H1 (cell line): Measurements from ENCODE around the gene PPARA. TPM values are rescaled to one million over a fixed set of nuclear protein-coding genes. Genes with fewer than 3 reads are reported as not detected.
A peak's percentile ranks its signal among the peaks of the same experiment; 100 is the strongest.

Experiments
- CTCF ChIA-PET: fragments of 300-600 bp; sonication (Branson Sonifier 250); formaldehyde crosslinking; loops from one replicate; lab custom pipeline; 2021; ENCODE audit not compliant: partially characterized antibody; lab: Charles Lee
- POLR2A ChIA-PET: fragments of 300-600 bp; sonication (Branson Sonifier 250); formaldehyde crosslinking; loops from one replicate; lab custom pipeline; 2021; ENCODE audit warnings: inconsistent platforms; ENCODE audit not compliant: partially characterized antibody; lab: Charles Lee
- DNase-seq, 2 experiments: peaks; one replicate each; pipeline versions ENCODE4 v3.0.0 to v3.0.0-alpha.2; 2010 to 2022; ENCODE audit warnings: low spot score in 2 of 2, low read depth in 1 of 2, mixed read lengths in 1 of 2
- FAIRE-seq: peaks from 2 replicates; lab custom pipeline; 2011; peaks lifted over from hg19 to GRCh38; lab: Jason Lieb, UNC
- H2AFZ ChIP-seq: 2 replicates; pipeline ENCODE4 v1.8.1; 2012; ENCODE audit warnings: low read length, inconsistent platforms
- H2AK5ac ChIP-seq: 2 replicates; pipeline ENCODE4 v1.6.1; 2013; ENCODE audit warnings: low read depth, low read length
- H2BK120ac ChIP-seq: replicated peaks from 2 replicates; pipeline ENCODE3; 2013; ENCODE audit warnings: low read depth, low read length, inconsistent platforms
- H2BK12ac ChIP-seq: 2 replicates; pipeline ENCODE4 v1.6.1; 2013; ENCODE audit warnings: low read depth, low read length
- H2BK15ac ChIP-seq: 2 replicates; pipeline ENCODE4 v1.6.1; 2013; ENCODE audit warnings: low read length
- H2BK20ac ChIP-seq: 2 replicates; pipeline ENCODE4 v1.6.1; 2013; ENCODE audit warnings: low read length
- H2BK5ac ChIP-seq: 2 replicates; pipeline ENCODE4 v1.6.1; 2013; ENCODE audit warnings: low read depth, low read length
- H3K14ac ChIP-seq: 2 replicates; pipeline ENCODE4 v1.6.1; 2013; ENCODE audit warnings: inconsistent platforms; ENCODE audit not compliant: insufficient read length
- H3K18ac ChIP-seq: 2 replicates; pipeline ENCODE4 v1.6.1; 2013; ENCODE audit warnings: low read length; ENCODE audit errors: extremely low read depth
- H3K23ac ChIP-seq: 2 replicates; pipeline ENCODE4 v1.6.1; 2013; ENCODE audit warnings: inconsistent platforms; ENCODE audit not compliant: insufficient read length
- H3K23me2 ChIP-seq: 2 replicates; pipeline ENCODE4 v1.6.1; 2013; ENCODE audit warnings: low read depth, low read length
- H3K27ac ChIP-seq: 2 replicates; pipeline ENCODE4 v1.6.1; 2011; ENCODE audit warnings: low read depth, low read length, inconsistent platforms
- H3K27me3 ChIP-seq, 4 experiments: replicated peaks in 1 of 4; 1 replicate in 1 of 4; 2 replicates in 3 of 4; pipeline versions ENCODE4 v1.6.1 to v1.8.1; 2011 to 2013; ENCODE audit warnings: low read length in 3 of 4, mild to moderate bottlenecking in 3 of 4, inconsistent platforms in 2 of 4, mixed read lengths in 2 of 4, moderate library complexity in 1 of 4; ENCODE audit not compliant: control insufficient read depth in 3 of 4, insufficient read depth in 3 of 4; ENCODE audit errors: extremely low read depth in 1 of 4
- H3K36me3 ChIP-seq, 4 experiments: 2 replicates each; pipeline versions ENCODE4 v1.6.1 to v1.8.1; 2011 to 2013; ENCODE audit warnings: mild to moderate bottlenecking in 4 of 4, low read length in 3 of 4, moderate library complexity in 2 of 4, control low read depth in 1 of 4, inconsistent platforms in 1 of 4; ENCODE audit not compliant: insufficient read depth in 4 of 4, control insufficient read depth in 2 of 4
- H3K4ac ChIP-seq: replicated peaks from 2 replicates; pipeline ENCODE3; 2013; ENCODE audit warnings: low read length, low read depth, mixed read lengths, inconsistent platforms; ENCODE audit not compliant: insufficient read length
- H3K4me1 ChIP-seq, 4 experiments: replicated peaks in 1 of 4; 1 replicate in 1 of 4; 2 replicates in 3 of 4; pipeline versions ENCODE4 v1.6.1 to v1.8.1; 2011 to 2013; ENCODE audit warnings: low read length in 3 of 4, inconsistent platforms in 2 of 4, mixed read lengths in 1 of 4; ENCODE audit not compliant: insufficient read depth in 4 of 4, control insufficient read depth in 3 of 4
- H3K4me2 ChIP-seq, 2 experiments: 2 replicates each; pipeline versions ENCODE4 v1.6.1 to v1.8.1; 2011 to 2013; ENCODE audit warnings: low read depth in 2 of 2, low read length in 2 of 2, control low read depth in 1 of 2, inconsistent platforms in 1 of 2, mild to moderate bottlenecking in 1 of 2; ENCODE audit not compliant: insufficient read depth in 1 of 2
- H3K4me3 ChIP-seq, 4 experiments: fragments of 200-600, 300-600 bp in 1 of 4; sonication (generic), shearing (Covaris generic), sonication (Bioruptor Twin) in 1 of 4; 2 replicates each; pipeline versions ENCODE4 v1.5.1 to v1.8.1; 2011 to 2016; ENCODE audit warnings: low read length in 4 of 4, low read depth in 3 of 4, control low read depth in 2 of 4, inconsistent platforms in 2 of 4, mild to moderate bottlenecking in 2 of 4, mixed read lengths in 1 of 4, moderate library complexity in 1 of 4; ENCODE audit not compliant: insufficient read depth in 2 of 4; ENCODE audit errors: extremely low read depth in 1 of 4
- H3K56ac ChIP-seq: replicated peaks from 2 replicates; pipeline ENCODE3; 2013; ENCODE audit warnings: low read depth, mild to moderate bottlenecking, mixed read lengths, low read length, inconsistent platforms; ENCODE audit not compliant: insufficient read length
- H3K79me1 ChIP-seq: 2 replicates; pipeline ENCODE4 v1.6.1; 2013; ENCODE audit warnings: low read depth, low read length, control low read depth
- H3K79me2 ChIP-seq, 2 experiments: 2 replicates each; pipeline versions ENCODE4 v1.6.1 to v1.8.1; 2012 to 2013; ENCODE audit warnings: low read length in 2 of 2, mild to moderate bottlenecking in 2 of 2, inconsistent platforms in 1 of 2; ENCODE audit not compliant: insufficient read depth in 2 of 2, control insufficient read depth in 1 of 2
- H3K9ac ChIP-seq, 4 experiments: replicated peaks in 1 of 4; 1 replicate in 1 of 4; 2 replicates in 3 of 4; pipeline versions ENCODE4 v1.6.1 to v1.8.1; 2011 to 2013; ENCODE audit warnings: low read depth in 3 of 4, low read length in 3 of 4, control low read depth in 2 of 4, mild to moderate bottlenecking in 2 of 4, moderate library complexity in 2 of 4, inconsistent platforms in 1 of 4; ENCODE audit errors: extremely low read depth in 1 of 4
- H3K9me3 ChIP-seq, 2 experiments: 2 replicates each; pipeline versions ENCODE4 v1.6.1 to v1.8.1; 2012 to 2013; ENCODE audit warnings: mild to moderate bottlenecking in 2 of 2, moderate library complexity in 2 of 2, control low read depth in 1 of 2, inconsistent platforms in 1 of 2, low read depth in 1 of 2, low read length in 1 of 2, mixed read lengths in 1 of 2; ENCODE audit not compliant: insufficient read depth in 2 of 2
- H4K20me1 ChIP-seq, 2 experiments: replicated peaks in 1 of 2; 2 replicates each; pipeline versions ENCODE3 to v1.8.1; 2011 to 2013; ENCODE audit warnings: inconsistent platforms in 2 of 2, low read length in 2 of 2, mild to moderate bottlenecking in 1 of 2; ENCODE audit not compliant: insufficient read depth in 2 of 2, control insufficient read depth in 1 of 2
- H4K5ac ChIP-seq: 2 replicates; pipeline ENCODE4 v1.6.1; 2013; ENCODE audit warnings: low read length, low read depth, mixed read lengths, inconsistent platforms; ENCODE audit not compliant: insufficient read length
- H4K8ac ChIP-seq: 2 replicates; pipeline ENCODE4 v1.8.0; 2013; ENCODE audit warnings: mild to moderate bottlenecking, moderate library complexity, low read length, inconsistent platforms; ENCODE audit not compliant: insufficient read depth; ENCODE audit errors: extremely low read depth
- H4K91ac ChIP-seq: replicated peaks from 2 replicates; pipeline ENCODE3; 2013; ENCODE audit warnings: low read length, mixed read lengths, inconsistent platforms; ENCODE audit not compliant: insufficient read length
- CEBPB ChIP-seq: IDR thresholded peaks from 2 replicates; pipeline ENCODE4 v1.6.1; 2012; ENCODE audit warnings: low read depth, low read length
- KDM5A ChIP-seq: fragments of 200-600 bp; IDR thresholded peaks from 2 replicates; pipeline ENCODE4 v1.7.1; 2012; ENCODE audit warnings: mild to moderate bottlenecking, low read length, inconsistent platforms, mixed read lengths
- RAD21 ChIP-seq, 2 experiments: IDR thresholded peaks in 1 of 2; conservative IDR thresholded peaks in 1 of 2; 2 replicates each; pipeline ENCODE4 v1.6.1; 2011; ENCODE audit warnings: low read depth in 2 of 2, low read length in 2 of 2, improper control_type of control experiment in 1 of 2, inconsistent platforms in 1 of 2, mild to moderate bottlenecking in 1 of 2, moderate library complexity in 1 of 2
- TBP ChIP-seq: IDR thresholded peaks from 2 replicates; pipeline ENCODE4 v1.6.1; 2011; ENCODE audit warnings: low read depth, low read length, improper control_type of control experiment
- WGBS, 2 experiments: shearing (Covaris generic) in 1 of 2; methylation state at CpG; one replicate each; pipeline versions ENCODE4 v1.1.6 to v1.1.7; 2013 to 2015; ENCODE audit warnings: low lambda C conversion rate in 2 of 2, mixed read lengths in 2 of 2, inconsistent platforms in 1 of 2, low coverage in 1 of 2, missing lambda C conversion rate in 1 of 2; ENCODE audit not compliant: insufficient replicate concordance in 2 of 2, insufficient coverage in 1 of 2, insufficient read length in 1 of 2; ENCODE audit errors: extremely low coverage in 1 of 2, missing lambda C conversion rate in 1 of 2; 5-methylcytosine and 5-hydroxymethylcytosine counted together
- polyA plus RNA-seq, 7 experiments: library from polyadenylated mRNA; depleted of rRNA in 3 of 7; stranded (reverse) in 5 of 7; unstranded in 2 of 7; fragments of >200 nt in 5 of 7; fragments of 200-250 nt in 2 of 7; gene quantifications; 1 replicate in 5 of 7; 2 replicates in 1 of 7; 4 replicates in 1 of 7; pipeline versions ENCODE4 v1.2.1 to v1.2.3, GENCODE V29; 2011 to 2013; ENCODE audit warnings: missing spikeins in 2 of 7, mixed read lengths in 2 of 7
- total RNA-seq: library from RNA; stranded (reverse); fragmentation: NEBNext Ultra II Directional; extraction: Animal tissue kit (Norgen Biotek cat#: 25700); gene quantifications from 2 replicates; pipeline ENCODE4 v1.2.1, GENCODE V29; 2021

PPARA gene
- total and polyA plus RNA-seq, 2 of the 8 experiments (the other 6 are each of a cell fraction or from before 2014, with no cell fraction given) = 3.1 to 8.2 TPM

GRCh38 chr22:46147061-46147460 lies 3.3 kb upstream of the PPARA start:
- peaks cover 15% of the 10 kb centered on the region; the same call in 1 of the 2 replicates for H3K23me2 ChIP-seq
- H4K5ac ChIP-seq = no peak overlapping the region
- ChIA-PET CTCF (interaction anchor here (0.7 to 3.8 kb wide), 6 partner anchors 14 to 168 kb away, joined by 3 to 15 read pairs (median 4); no protein-coding TSS in a partner anchor), POLR2A (no interaction called here)
- H3K27me3 ChIP-seq = peaks cover 6 to 39% (median 29%) of the 10 kb centered on the region in 4 experiments
- H3K14ac ChIP-seq = no peak overlapping the region
- no peak overlapping the region for H3K4me2 ChIP-seq
- H4K20me1 ChIP-seq = peaks cover 0 to 4% of the 10 kb centered on the region in 2 experiments
- H4K91ac ChIP-seq = no peak overlapping the region
- no peak overlapping the region for H2BK20ac ChIP-seq
- DNase-seq (peak in 1 of 2 experiments; percentile 44), FAIRE-seq (no peak)
- no peak overlapping the region for H2AFZ ChIP-seq
- H3K27ac ChIP-seq = no peak overlapping the region
- no peak overlapping the region for H4K8ac ChIP-seq
- no peak overlapping the region for H3K56ac ChIP-seq
- H3K23ac ChIP-seq = no peak overlapping the region
- H2BK12ac ChIP-seq = no peak overlapping the region
- 0 out of 2 replicates have a peak overlapping the region, but pooled peaks have one; percentile 12 for H2BK15ac ChIP-seq
- H3K9me3 ChIP-seq = no peaks in the 10 kb centered on the region
- H3K4ac ChIP-seq = no peak overlapping the region
- no peak overlapping the region for H2BK5ac ChIP-seq
- no peak overlapping the region; a peak in 1 of 7 replicates for H3K9ac ChIP-seq
- peak overlapping the region; percentile 6; the same call in 1 of the 2 replicates for H2AK5ac ChIP-seq
- no peaks in the 10 kb centered on the region for H3K79me2 ChIP-seq
- H3K4me1 ChIP-seq = peaks cover 0 to 8% (median 2%) of the 10 kb centered on the region in 4 experiments; a peak in 2 of 7 replicates
- no peak overlapping the region for H3K4me3 ChIP-seq
- no peak overlapping the region for H2BK120ac ChIP-seq
- TF ChIP-seq KDM5A (no peak), CEBPB (no peak), TBP (no peak), RAD21 (IDR thresholded peaks at IDR 0.05 in 1 of 2, conservative IDR thresholded peaks at IDR 0.05 in 1 of 2; ENCODE audit: low read depth in 2 of 2, low read length in 2 of 2) (no peak)
- WGBS, 2 experiments = 90% methylated on average over 7 of the region's 7 CpGs; no CpG with 5 or more reads in 1 of the 2 experiments
- no peaks in the 10 kb centered on the region for H3K36me3 ChIP-seq
- H3K79me1 ChIP-seq = no peaks in the 10 kb centered on the region
- H3K18ac ChIP-seq = no peak overlapping the region
